ENCODE results near the gene MRPL1. TPM values are rescaled to one million over a fixed set of nuclear protein-coding genes. Genes with fewer than 3 reads are reported as not detected.

The MRPL1 gene
- total and polyA plus RNA-seq, 9 of the 15 experiments (the other 6 are each of a cell fraction or from before 2014, with no cell fraction given): 38.4 to 75.7 (median 63.7) TPM

DNA sequence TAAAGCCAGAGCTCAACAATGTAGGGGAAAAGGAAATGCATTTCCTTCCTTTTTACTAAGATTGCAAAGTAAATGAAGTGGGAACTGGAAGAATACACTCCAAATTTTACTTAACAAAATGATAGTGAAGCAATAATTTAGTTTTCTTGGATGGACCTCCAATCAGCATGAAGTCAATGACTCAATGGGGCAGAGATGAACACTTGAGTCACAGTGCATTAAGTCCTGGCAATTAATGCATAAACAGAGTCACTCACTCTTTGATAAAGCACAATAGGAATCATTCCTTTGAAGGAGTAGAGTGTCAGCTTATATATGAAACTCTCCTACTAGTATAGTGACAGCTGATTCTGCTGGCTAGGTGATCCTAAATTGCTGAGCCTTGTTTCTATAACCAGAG is 127.8 kb downstream of the MRPL1 start:
- intact Hi-C loops (cut with micrococcal nuclease) (loop anchor here (10.0 kb wide), 1 partner anchor 174 kb away; no protein-coding TSS in a partner anchor), in situ Hi-C loops (cut with MboI) (no loop called here)
- no peak for TF ChIP-seq LEF1 (IDR thresholded peaks at IDR 0.05)
- TF ChIP-seq RB1 (IDR thresholded peaks at IDR 0.05; ENCODE audit: low read depth): no peak
- no peak for TF ChIP-seq FOXJ2 (tag; IDR thresholded peaks at IDR 0.05)
- no peak for TF ChIP-seq TAF9B (IDR thresholded peaks at IDR 0.05; ENCODE audit: partially characterized antibody)
- TF ChIP-seq ILK (tag; IDR thresholded peaks at IDR 0.05; ENCODE audit: borderline replicate concordance, low read depth): no peak
- TF ChIP-seq, protein P1, sequence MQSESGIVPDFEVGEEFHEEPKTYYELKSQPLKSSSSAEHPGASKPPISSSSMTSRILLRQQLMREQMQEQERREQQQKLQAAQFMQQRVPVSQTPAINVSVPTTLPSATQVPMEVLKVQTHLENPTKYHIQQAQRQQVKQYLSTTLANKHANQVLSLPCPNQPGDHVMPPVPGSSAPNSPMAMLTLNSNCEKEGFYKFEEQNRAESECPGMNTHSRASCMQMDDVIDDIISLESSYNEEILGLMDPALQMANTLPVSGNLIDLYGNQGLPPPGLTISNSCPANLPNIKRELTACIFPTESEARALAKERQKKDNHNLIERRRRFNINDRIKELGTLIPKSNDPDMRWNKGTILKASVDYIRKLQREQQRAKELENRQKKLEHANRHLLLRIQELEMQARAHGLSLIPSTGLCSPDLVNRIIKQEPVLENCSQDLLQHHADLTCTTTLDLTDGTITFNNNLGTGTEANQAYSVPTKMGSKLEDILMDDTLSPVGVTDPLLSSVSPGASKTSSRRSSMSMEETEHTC (IDR thresholded peaks at IDR 0.05): no peak
- TF ChIP-seq BRF1 (IDR thresholded peaks at IDR 0.05; ENCODE audit: borderline replicate concordance, extremely low read depth, insufficient read length): no peak
- TF ChIP-seq RUNX1 (IDR thresholded peaks at IDR 0.05; ENCODE audit: low read depth): no peak
- TF ChIP-seq ARID2 (IDR thresholded peaks at IDR 0.05): no peak
- TF ChIP-seq, protein P2, sequence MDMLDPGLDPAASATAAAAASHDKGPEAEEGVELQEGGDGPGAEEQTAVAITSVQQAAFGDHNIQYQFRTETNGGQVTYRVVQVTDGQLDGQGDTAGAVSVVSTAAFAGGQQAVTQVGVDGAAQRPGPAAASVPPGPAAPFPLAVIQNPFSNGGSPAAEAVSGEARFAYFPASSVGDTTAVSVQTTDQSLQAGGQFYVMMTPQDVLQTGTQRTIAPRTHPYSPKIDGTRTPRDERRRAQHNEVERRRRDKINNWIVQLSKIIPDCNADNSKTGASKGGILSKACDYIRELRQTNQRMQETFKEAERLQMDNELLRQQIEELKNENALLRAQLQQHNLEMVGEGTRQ (CRISPR knock-in tag; IDR thresholded peaks at IDR 0.05): no peak
- no peaks in the 10 kb centered on the region for H3K4me1 ChIP-seq (replicated peaks in 1 of 2; ENCODE audit: control insufficient read depth in 2 of 2, insufficient read depth in 2 of 2, low read length in 2 of 2)
- FAIRE-seq: no peak
- H3K4me3 ChIP-seq: no peak overlapping the region
- no peak overlapping the region for H2AFZ ChIP-seq (ENCODE audit: low read depth, low read length)
- no peak overlapping the region for H3K9ac ChIP-seq (ENCODE audit: insufficient read depth in 1 of 2, low read depth in 2 of 2, low read length in 2 of 2)
- ChIA-PET POLR2A (interaction anchor here (0.8 to 1.7 kb wide), 2 partner anchors 14 to 29 kb away, joined by 3 read pairs; no protein-coding TSS in a partner anchor), CTCF (ENCODE audit: low intra/inter-chr PET ratio) (no interaction called here)
- no peaks in the 10 kb centered on the region for H3K36me3 ChIP-seq (ENCODE audit: control insufficient read depth, insufficient read depth, low read length)
- H3K4me2 ChIP-seq (ENCODE audit: insufficient read depth, low read length): no peak overlapping the region
- H3K9me1 ChIP-seq (ENCODE audit: control insufficient read depth, insufficient read depth, low read length): no peaks in the 10 kb centered on the region
- H4K20me1 ChIP-seq (replicated peaks; ENCODE audit: control insufficient read depth, insufficient read depth, low read length): peaks cover 5% of the 10 kb centered on the region; the same call in 1 of the 2 replicates
- no TSS peak for BruUV-seq (replicated peaks)
- no peaks in the 10 kb centered on the region for H3K9me3 ChIP-seq (replicated peaks; ENCODE audit: control insufficient read depth, insufficient read depth, low read depth, low read length)
- DNase-seq (ENCODE audit: extremely low read depth in 1 of 4, low spot score in 3 of 4): no peak
- ATAC-seq: no peak
- H3K27me3 ChIP-seq (ENCODE audit: control insufficient read depth in 2 of 2, insufficient read depth in 2 of 2, low read length in 2 of 2): no peaks in the 10 kb centered on the region
- H3K27ac ChIP-seq (ENCODE audit: extremely low read depth, low read depth, low read length): no peak overlapping the region
- H3K79me2 ChIP-seq (ENCODE audit: control insufficient read depth, insufficient read depth, low read length): no peaks in the 10 kb centered on the region

Data from K562 (cell line).